Erythroblast (primary cell): Measurements from ENCODE around the gene YRDC.

Experiments
- GATA1 ChIP-seq: IDR thresholded peaks from 2 replicates; pipeline ENCODE4 v1.6.1; 2011; ENCODE audit warnings: low read depth, mild to moderate bottlenecking, control low read depth, low read length, moderate library complexity
- POLR2A ChIP-seq: IDR thresholded peaks from 2 replicates; pipeline ENCODE4 v1.6.1; 2011; ENCODE audit warnings: mild to moderate bottlenecking, low read length

GRCh38 chr1:37811027-37811655 is 3.1 kb upstream of the YRDC start:
- TF ChIP-seq POLR2A = no peak
- TF ChIP-seq GATA1 = no peak
